OCI-LY3 (cell line): ENCODE measurements around the gene GAB1.

Experiments used
- CTCF ChIP-seq: fragments of 200-600, 300-600 bp; sonication (generic); IDR thresholded peaks from 2 replicates; pipeline ENCODE4 v1.5.1; 2014; ENCODE audit warnings: antibody characterized with exemption, low read length, low read depth
- EZH2phosphoT487 ChIP-seq: fragments of 200-600 bp; shearing (Covaris generic); IDR thresholded peaks from 2 replicates; pipeline ENCODE4 v1.6.1; 2018; ENCODE audit warnings: antibody characterized with exemption, mixed run types, low read depth

- TF ChIP-seq CTCF (no peak), EZH2phosphoT487 (no peak)
These were observed 10.9 kb downstream of the GAB1 start for GRCh38 chr4:143347484-143348111.
